ENCODE data around the gene STAT6. TPM values are rescaled to one million over a fixed set of nuclear protein-coding genes. Genes with fewer than 3 reads are reported as not detected.

Gene STAT6
- total and polyA plus RNA-seq, 10 of the 15 experiments (the other 5 are each of a cell fraction or from before 2014, with no cell fraction given), result 14.2 to 176 (median 89.6) TPM

- Histone ChIP-seq H4K20me1 (ENCODE audit: control insufficient read depth, insufficient read depth) (no peaks in the 10 kb centered on the region), H3K9me3 (replicated peaks; ENCODE audit: control insufficient read depth, insufficient read depth, low read length) (no peaks in the 10 kb centered on the region), H3K27ac (ENCODE audit: control insufficient read depth, insufficient read depth) (peak within 1 kb of the TSS; percentile 92), H3K9ac (ENCODE audit: control insufficient read depth, insufficient read depth, low read length) (peak within 1 kb of the TSS; percentile 97), H3K4me1 (ENCODE audit: control insufficient read depth, insufficient read depth, low read length) (peaks cover 6% of the 10 kb centered on the region; the same call in 1 of the 2 replicates), H3K27me3 (replicated peaks in 1 of 2; ENCODE audit: control insufficient read depth in 2 of 2, insufficient read depth in 2 of 2, low read length in 1 of 2) (no peaks in the 10 kb centered on the region), H3K79me2 (ENCODE audit: control insufficient read depth, insufficient read depth, low read length) (peaks cover 14% of the 10 kb centered on the region), H3K4me2 (ENCODE audit: control insufficient read depth, insufficient read depth) (peak within 1 kb of the TSS; percentile 77), H3K4me3 (peak within 1 kb of the TSS; percentile 96), H3K36me3 (ENCODE audit: control insufficient read depth in 2 of 2, insufficient read depth in 2 of 2, low read length in 1 of 2) (no peaks in the 10 kb centered on the region; a peak in 1 of 4 replicates), H2AFZ (ENCODE audit: control insufficient read depth, low read depth, low read length) (peak within 1 kb of the TSS; percentile 64)
- DNase-seq (ENCODE audit: low read depth, low spot score), result peak; percentile 100
- CTCF ChIA-PET, result interaction anchor here (0.6 to 7.5 kb wide), 16 partner anchors 9 to 927 kb away, joined by 3 to 69 read pairs (median 4); partner anchors contain the start of genes MYL6B, NAB2 and STAT6
- peak; percentile 99 for ATAC-seq
- POLR2A ChIA-PET, result interaction anchor here (0.7 to 4.1 kb wide), 13 partner anchors 8 to 448 kb away, joined by 3 to 51 read pairs (median 10); partner anchors contain the start of genes NAB2 and STAT6
- RAD21 ChIA-PET (ENCODE audit: unreplicated experiment), result interaction anchor here (0.6 to 5.0 kb wide), 15 partner anchors 8 to 862 kb away, joined by 3 to 53 read pairs (median 4); partner anchors contain the start of genes NAB2, SHMT2 and STAT6
- in situ Hi-C loops (cut with MboI) (no loop called here), intact Hi-C loops (cut with micrococcal nuclease; ENCODE audit: unreplicated experiment) (loop anchor here (1.0 kb wide), 1 partner anchor 9 kb away; no protein-coding TSS in a partner anchor)
- WGBS (ENCODE audit: insufficient coverage, insufficient replicate concordance, low lambda C conversion rate, missing lambda C conversion rate), result under 1% methylated on average over 39 of the region's 39 CpGs
- SMC1A ChIA-PET (ENCODE audit: uncharacterized antibody, unreplicated experiment), result interaction anchor here (0.7 to 5.4 kb wide), 14 partner anchors 9 to 321 kb away, joined by 3 to 50 read pairs (median 5); partner anchors contain the start of genes SDR9C7 and STAT6
- FAIRE-seq, result peak; percentile 100
- BruUV-seq (replicated peaks), result no TSS peak
- TF ChIP-seq, protein P1, sequence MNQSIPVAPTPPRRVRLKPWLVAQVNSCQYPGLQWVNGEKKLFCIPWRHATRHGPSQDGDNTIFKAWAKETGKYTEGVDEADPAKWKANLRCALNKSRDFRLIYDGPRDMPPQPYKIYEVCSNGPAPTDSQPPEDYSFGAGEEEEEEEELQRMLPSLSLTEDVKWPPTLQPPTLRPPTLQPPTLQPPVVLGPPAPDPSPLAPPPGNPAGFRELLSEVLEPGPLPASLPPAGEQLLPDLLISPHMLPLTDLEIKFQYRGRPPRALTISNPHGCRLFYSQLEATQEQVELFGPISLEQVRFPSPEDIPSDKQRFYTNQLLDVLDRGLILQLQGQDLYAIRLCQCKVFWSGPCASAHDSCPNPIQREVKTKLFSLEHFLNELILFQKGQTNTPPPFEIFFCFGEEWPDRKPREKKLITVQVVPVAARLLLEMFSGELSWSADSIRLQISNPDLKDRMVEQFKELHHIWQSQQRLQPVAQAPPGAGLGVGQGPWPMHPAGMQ (IDR thresholded peaks at IDR 0.05; ENCODE audit: borderline replicate concordance), result no peak
- TF ChIP-seq RUNX3 (IDR thresholded peaks at IDR 0.05; ENCODE audit: low read length) (peak; percentile 54; the same call in 1 of the 2 replicates), GABPA (IDR thresholded peaks at IDR 0.05; ENCODE audit: low read depth) (peak; percentile 95), CBFB (IDR thresholded peaks at IDR 0.05; ENCODE audit: low read depth) (peak; percentile 48; the same call in 1 of the 2 replicates), CHD4 (IDR thresholded peaks at IDR 0.05) (no peak), SREBF2 (IDR thresholded peaks at IDR 0.05; ENCODE audit: low read length) (peak; percentile 5; the same call in 1 of the 2 replicates), MEF2B (IDR thresholded peaks at IDR 0.05; ENCODE audit: partially characterized antibody, poor library complexity, severe bottlenecking) (no peak), RAD21 (IDR thresholded peaks at IDR 0.05; ENCODE audit: insufficient read depth, low read depth, low read length) (no peak), CBX3 (IDR thresholded peaks at IDR 0.05; ENCODE audit: borderline replicate concordance, low read depth) (no peak), SIN3A (IDR thresholded peaks at IDR 0.05; ENCODE audit: low read depth, low read length) (peak; percentile 99), POU2F2 (IDR thresholded peaks at IDR 0.05; ENCODE audit: borderline replicate concordance, low read depth, low read length) (peak; percentile 35; the same call in 1 of the 3 replicates), RB1 (IDR thresholded peaks at IDR 0.05; ENCODE audit: borderline replicate concordance) (peak; percentile 93; the same call in 1 of the 2 replicates), RELB (IDR thresholded peaks at IDR 0.05; ENCODE audit: low read depth) (peak; percentile 63; the same call in 1 of the 2 replicates)
- TF ChIP-seq, protein P2, sequence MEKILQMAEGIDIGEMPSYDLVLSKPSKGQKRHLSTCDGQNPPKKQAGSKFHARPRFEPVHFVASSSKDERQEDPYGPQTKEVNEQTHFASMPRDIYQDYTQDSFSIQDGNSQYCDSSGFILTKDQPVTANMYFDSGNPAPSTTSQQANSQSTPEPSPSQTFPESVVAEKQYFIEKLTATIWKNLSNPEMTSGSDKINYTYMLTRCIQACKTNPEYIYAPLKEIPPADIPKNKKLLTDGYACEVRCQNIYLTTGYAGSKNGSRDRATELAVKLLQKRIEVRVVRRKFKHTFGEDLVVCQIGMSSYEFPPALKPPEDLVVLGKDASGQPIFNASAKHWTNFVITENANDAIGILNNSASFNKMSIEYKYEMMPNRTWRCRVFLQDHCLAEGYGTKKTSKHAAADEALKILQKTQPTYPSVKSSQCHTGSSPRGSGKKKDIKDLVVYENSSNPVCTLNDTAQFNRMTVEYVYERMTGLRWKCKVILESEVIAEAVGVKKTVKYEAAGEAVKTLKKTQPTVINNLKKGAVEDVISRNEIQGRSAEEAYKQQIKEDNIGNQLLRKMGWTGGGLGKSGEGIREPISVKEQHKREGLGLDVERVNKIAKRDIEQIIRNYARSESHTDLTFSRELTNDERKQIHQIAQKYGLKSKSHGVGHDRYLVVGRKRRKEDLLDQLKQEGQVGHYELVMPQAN (conservative IDR thresholded peaks at IDR 0.05), result peak; percentile 100
- TF ChIP-seq, protein P3, sequence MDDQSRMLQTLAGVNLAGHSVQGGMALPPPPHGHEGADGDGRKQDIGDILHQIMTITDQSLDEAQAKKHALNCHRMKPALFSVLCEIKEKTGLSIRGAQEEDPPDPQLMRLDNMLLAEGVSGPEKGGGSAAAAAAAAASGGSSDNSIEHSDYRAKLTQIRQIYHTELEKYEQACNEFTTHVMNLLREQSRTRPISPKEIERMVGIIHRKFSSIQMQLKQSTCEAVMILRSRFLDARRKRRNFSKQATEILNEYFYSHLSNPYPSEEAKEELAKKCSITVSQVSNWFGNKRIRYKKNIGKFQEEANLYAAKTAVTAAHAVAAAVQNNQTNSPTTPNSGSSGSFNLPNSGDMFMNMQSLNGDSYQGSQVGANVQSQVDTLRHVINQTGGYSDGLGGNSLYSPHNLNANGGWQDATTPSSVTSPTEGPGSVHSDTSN (IDR thresholded peaks at IDR 0.05; ENCODE audit: insufficient replicate concordance, low read depth, low read length), result peak; percentile 93
Observed at GRCh38 chr12:57078519-57079404, 32.4 kb downstream of the STAT6 start, which contains the start of gene NEMP1. Gene NEMP1 (minus strand): TSS chr12:57078791. CDS start chr12:57078745, 46 bp downstream.
